GM18907 (cell line): Measurements from ENCODE around the gene NT5C2.
"Not testable (repeated sequence)": the region's sequence is repeated elsewhere in the genome, so short reads cannot be mapped to it uniquely, and the experiment has no call there.

Experiments used
- ATAC-seq: cut with Tn5 transposase; IDR thresholded peaks from one replicate; pipeline ENCODE4 v1.9.1; 2021; ENCODE audit warnings: mild to moderate bottlenecking, moderate library complexity; ENCODE audit not compliant: unreplicated experiment

The NT5C2 gene

GRCh38 chr10:103203466-103203865 is 10.4 kb upstream of the NT5C2 start:
- ATAC-seq: no peak

- ATAC-seq: no peak
Observed at GRCh38 chr10:103202319-103202718, 9.2 kb upstream of the NT5C2 start.

DNA sequence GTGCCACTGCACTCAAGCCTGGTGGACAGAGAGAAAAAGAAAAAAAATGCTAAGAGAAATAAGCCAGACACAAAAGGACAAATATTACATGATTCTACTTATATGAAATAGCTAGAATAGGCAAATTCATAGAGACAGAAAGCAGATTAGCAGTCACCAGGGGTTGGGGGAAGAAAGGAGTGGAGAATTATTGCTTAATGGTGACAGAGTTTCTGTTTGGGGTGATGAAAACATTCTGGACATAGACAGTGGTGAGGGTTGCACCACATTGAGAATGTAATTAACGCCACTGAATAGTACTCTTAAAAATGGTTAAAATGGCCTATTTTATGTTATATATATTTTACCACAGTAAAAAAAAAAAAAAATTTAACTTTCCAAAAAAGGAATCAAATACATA is 6.4 kb upstream of the NT5C2 start:
- ATAC-seq: no peak

DNA sequence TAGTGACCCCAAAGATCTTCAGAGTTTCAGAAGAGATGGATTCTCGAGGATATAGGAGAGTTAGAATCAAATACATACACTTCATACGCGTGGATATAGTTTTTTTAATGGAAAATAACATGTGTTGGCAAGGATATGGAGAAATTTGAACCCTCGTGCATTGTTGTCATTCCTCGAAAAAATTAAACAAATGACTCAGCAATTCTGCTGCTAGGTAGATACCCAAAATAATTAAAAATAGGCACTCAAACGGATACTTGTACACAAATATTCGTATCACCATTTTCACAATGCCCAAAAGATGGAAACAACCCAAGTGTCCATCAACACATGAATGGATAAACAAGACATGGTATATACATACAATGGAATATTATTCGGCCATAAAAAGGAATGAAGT is 5.6 kb upstream of the NT5C2 start:
- ATAC-seq: no peak

- no peak for ATAC-seq
Observed at GRCh38 chr10:103197903-103198302, 4.8 kb upstream of the NT5C2 start.

- no peak for ATAC-seq
Observed at GRCh38 chr10:103197174-103197573, 4.1 kb upstream of the NT5C2 start.

GRCh38 chr10:103196516-103196915 is 3.4 kb upstream of the NT5C2 start:
- ATAC-seq: no peak

DNA sequence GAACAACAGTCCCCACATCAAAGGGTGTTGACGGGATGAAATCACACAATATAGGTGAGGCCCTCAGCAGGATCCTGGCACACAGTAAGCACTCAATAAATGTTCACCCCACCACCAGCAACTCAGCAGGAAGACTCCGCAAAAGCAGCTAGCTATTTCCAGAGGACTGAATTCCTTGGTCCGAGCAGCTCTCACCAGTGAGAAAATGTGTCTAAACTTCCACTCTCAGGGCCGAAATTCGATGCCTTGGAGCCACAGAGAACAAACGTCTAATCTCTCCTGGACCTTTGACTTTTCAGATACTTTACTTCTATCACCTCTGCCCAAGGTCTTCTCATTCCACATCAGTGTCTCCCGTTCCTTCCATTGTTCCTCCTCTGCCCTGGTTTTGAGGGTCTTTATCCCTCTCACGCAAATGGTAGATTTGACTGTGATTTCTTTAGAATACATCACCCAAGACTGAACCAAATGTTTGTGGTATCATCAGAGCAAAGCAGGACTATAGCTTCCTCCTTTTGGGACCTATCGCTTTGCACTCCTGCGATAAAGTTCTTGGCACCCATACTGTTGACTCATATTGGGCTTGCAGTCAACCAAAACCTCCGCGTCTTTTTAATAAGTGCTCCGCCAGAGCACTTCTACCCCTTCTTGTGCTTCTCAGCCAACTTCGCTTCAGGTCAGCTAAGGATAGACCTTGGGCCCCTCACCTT is 903 bp upstream of the NT5C2 start:
- ATAC-seq: no peak

GRCh38 chr10:103192451-103193106 is 493 bp downstream of the NT5C2 start:
- peak; percentile 66 for ATAC-seq

DNA sequence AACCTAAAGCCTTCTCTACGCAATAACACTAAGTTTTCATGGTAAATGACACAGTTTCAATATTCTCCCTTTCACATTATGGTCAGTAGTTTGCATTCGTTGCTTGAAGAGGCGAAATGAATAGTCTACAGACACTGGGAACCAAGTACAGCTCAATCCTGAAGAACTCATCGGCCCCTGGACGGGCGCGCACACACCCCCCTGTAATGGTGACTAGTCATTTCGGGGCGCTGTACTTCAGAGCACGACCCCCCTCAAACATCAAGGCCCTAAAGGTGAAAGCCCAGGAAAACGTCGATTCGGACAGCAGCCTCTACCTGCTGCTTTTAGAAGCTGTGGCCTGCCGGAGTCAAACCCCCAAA is 1.0 kb downstream of the NT5C2 start:
- peak; percentile 14 for ATAC-seq

- not testable (repeated sequence) for ATAC-seq
Observed at GRCh38 chr10:103191198-103191597, 1.9 kb downstream of the NT5C2 start.

DNA sequence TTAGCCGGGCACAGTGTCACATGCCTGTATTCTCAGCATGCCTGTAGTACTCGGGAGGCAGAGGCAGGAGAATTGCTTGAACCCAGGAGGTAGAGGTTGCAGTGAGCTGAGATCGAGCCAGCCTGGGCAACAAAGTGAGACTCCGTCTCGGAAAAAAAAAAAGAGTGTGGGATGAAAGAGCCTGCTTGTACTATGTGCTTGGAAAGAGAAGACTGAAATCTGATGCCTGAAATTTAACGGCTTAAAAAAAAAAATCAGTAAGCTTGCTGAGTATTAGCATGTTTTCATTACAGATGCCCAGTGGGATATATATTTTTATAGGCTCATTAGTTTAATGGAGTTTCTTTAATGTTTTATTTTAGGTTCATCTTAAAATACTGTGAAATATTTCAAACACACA is 4.2 kb downstream of the NT5C2 start:
- ATAC-seq: no peak

- no peak for ATAC-seq
Observed at GRCh38 chr10:103186128-103186527, 6.9 kb downstream of the NT5C2 start.

GRCh38 chr10:103184615-103185014 is 8.5 kb downstream of the NT5C2 start:
- ATAC-seq: no peak

GRCh38 chr10:103183991-103184451 is 9.1 kb downstream of the NT5C2 start:
- ATAC-seq: not testable (repeated sequence)

DNA sequence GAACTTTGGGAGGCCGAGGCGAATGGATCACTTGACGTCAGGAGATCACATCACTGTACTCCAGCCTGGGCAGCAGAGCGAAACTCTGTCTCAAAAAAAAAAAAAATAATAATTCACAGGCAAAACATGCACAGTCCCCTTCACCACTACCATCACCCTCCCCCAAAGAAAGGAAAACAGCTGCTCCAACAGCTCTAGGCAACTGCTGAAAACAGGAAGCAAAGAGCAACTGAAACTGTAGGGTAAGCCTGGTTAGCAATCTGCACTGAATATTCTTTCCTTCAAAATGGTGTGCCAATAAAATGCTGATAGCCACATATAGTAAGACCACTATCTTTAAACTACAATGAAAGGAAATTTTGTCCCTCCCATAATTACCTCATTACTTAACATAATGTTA is 11.8 kb downstream of the NT5C2 start:
- peak; percentile 79 for ATAC-seq

DNA sequence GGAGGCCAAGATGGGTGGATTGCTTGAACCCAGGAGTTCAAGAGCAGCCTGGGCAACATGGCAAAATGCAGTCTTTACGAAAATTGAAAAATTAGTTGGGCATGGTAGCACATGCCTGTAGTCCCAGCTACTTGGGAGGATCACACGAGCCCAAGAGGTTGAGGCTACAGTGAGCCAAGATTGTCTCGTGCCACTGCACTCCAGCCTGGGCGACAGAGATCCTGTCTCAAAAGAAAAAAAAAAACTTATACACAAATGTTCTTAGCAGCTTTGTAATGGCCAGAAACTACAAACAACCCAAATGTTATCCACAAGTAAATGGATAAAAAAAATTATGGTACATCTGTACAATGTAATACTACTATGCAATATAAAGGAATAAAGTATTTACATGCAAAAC is 12.6 kb downstream of the NT5C2 start:
- no peak for ATAC-seq

DNA sequence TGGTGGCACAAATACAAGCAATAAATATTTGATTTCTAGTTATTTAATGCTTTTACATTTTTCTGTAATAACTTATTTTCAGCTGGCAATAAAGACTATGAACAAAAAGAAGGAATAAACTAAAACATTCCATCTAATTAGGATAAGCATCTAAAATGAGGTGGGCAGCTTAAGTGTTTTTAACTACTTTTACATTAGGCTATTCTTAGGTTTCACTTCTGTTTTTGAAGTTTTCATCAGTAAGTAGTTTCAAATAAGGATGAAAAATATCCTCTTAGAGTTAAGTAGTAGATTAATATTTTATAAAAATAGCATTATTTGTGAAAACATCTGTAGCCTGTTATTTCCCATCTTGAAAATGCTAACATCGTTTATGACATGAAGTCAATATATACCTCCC is 15.9 kb downstream of the NT5C2 start:
- no peak for ATAC-seq

DNA sequence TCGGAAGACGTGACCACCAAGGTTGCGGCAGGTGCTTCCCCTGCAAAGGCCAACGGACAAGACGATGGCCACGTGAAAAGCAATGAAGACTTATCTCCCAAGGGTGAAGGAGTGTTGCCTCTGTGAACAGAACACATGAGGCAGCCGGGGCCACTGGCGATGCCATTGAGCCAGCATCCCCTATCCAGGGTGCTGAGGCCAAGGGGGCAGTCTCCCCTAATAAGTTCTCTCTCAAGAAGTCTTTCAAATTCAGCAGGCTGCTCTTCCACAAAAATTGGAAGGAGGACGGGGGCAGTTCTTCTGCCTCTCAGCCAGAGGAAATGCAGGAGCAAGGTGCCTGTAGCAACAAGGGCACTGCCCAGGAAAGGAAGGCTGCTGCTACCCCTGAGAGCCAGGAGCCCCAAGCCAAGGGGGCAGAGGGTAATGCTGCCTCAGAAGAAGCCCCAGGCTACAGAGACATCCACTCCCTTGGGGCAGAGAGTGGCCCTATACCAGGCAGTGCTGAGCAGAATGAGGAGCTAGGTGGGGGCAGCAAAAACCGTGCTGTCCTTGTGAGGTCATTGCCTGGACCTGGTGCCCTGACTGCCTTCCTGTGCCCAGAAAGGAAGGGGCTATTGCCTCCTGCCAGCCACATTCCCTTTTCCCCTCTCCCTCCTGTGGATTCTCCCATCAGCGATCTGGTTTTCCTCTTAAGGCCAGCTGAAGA is 17.3 kb downstream of the NT5C2 start:
- no peak for ATAC-seq

DNA sequence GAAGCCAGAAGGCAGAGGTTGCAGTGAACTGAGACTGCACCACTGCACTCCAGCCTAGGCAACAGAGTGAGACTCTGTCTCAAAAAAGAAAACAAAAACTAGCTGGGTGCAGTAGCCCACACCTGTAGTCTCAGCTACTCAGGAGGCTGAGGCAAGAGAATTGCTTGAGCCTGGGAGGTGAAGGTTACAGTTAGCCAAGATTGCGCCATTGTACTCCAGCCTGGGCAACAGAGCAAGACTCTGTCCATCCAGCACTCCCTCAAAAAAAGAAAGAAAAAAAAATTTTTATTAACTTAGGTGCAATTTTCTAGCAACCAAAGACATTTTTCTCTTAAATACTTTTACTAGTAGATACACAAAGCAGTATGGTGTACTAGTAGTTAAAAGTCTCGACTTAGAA is 18.7 kb downstream of the NT5C2 start:
- not testable (repeated sequence) for ATAC-seq

- ATAC-seq: no peak
Observed at GRCh38 chr10:103171278-103171677, 21.8 kb downstream of the NT5C2 start.

DNA sequence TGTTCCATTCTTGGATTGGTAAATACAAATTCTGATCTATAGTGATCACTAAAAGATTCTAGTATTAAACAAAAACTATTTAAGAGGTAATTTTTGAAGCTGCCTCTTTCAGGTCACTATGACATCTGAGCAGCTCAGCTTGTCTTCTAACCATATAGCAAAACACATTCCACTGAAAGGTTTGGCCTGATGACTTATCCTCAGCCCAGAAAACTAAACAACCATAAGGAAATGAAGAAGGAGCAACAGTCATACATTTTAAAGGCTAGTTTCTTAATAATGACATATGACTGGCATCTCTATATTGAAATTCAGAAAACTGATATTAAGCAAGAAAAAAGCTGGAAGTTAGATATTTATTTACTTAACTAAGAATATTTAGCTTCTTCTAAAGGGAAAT is 24.6 kb downstream of the NT5C2 start:
- no peak for ATAC-seq
